ENCODE results near the gene ZBTB4. TPM values are rescaled to one million over a fixed set of nuclear protein-coding genes. Genes with fewer than 3 reads are reported as not detected.

The ZBTB4 gene
- total and polyA plus RNA-seq, 9 of the 15 experiments (the other 6 are each of a cell fraction or from before 2014, with no cell fraction given) = 0.92 to 6.9 (median 3.3) TPM

DNA sequence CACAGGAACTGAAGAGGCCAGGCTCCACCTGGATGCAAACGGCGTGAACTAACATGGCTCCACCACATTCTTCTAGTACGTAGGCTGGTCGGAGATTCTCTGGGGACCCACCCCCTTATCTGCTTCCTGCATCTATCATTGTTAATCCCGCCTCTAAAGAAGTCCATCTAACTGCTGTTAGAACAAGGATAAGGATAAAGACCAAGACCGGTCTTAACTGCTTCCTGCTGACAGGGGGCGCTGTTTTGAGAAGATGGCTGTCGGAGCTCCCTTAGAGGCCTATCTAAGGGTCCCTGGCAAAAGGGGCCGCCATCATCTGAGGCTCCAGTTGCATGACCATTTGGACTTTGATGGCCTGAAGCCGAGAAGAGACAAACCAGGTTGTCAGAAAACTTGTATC is 43.6 kb upstream of the ZBTB4 start:
- ATAC-seq (peak; percentile 84), DNase-seq (ENCODE audit: extremely low read depth in 1 of 4, low spot score in 3 of 4) (peak; percentile 15 to 53 (median 41)), FAIRE-seq (peak; percentile 75)
- intact Hi-C loops (cut with micrococcal nuclease) = no loop called here
- Histone ChIP-seq H3K36me3 (ENCODE audit: control insufficient read depth, insufficient read depth, low read length) (no peaks in the 10 kb centered on the region), H3K27me3 (ENCODE audit: control insufficient read depth in 2 of 2, insufficient read depth in 2 of 2, low read length in 2 of 2) (no peaks in the 10 kb centered on the region), H3K9me1 (ENCODE audit: control insufficient read depth, insufficient read depth, low read length) (no peaks in the 10 kb centered on the region), H2AFZ (ENCODE audit: low read depth, low read length) (0 out of 2 replicates have a peak overlapping the region, but pooled peaks have one; percentile 28), H3K4me3 (no peak overlapping the region), H3K4me1 (replicated peaks in 1 of 2; ENCODE audit: control insufficient read depth in 2 of 2, insufficient read depth in 2 of 2, low read length in 2 of 2) (no peaks in the 10 kb centered on the region; a peak in 1 of 5 replicates), H3K4me2 (ENCODE audit: insufficient read depth, low read length) (no peak overlapping the region), H3K27ac (ENCODE audit: extremely low read depth, low read depth, low read length) (no peak overlapping the region), H3K9ac (ENCODE audit: insufficient read depth in 1 of 2, low read depth in 2 of 2, low read length in 2 of 2) (no peak overlapping the region), H4K20me1 (replicated peaks; ENCODE audit: control insufficient read depth, insufficient read depth, low read length) (no peaks in the 10 kb centered on the region), H3K79me2 (ENCODE audit: control insufficient read depth, insufficient read depth, low read length) (no peaks in the 10 kb centered on the region), H3K9me3 (replicated peaks; ENCODE audit: control insufficient read depth, insufficient read depth, low read depth, low read length) (no peaks in the 10 kb centered on the region)
- in situ Hi-C loops (cut with MboI) = no loop called here
- WGBS (ENCODE audit: insufficient coverage, low coverage, missing lambda C conversion rate) = 22% methylated on average over 9 of the region's 10 CpGs
- POLR2A ChIA-PET = interaction anchor here (0.5 to 0.8 kb wide), 3 partner anchors 9 to 37 kb away, joined by 3 read pairs; no protein-coding TSS in a partner anchor
- no TSS peak for BruUV-seq (replicated peaks)
- CTCF ChIA-PET (ENCODE audit: low intra/inter-chr PET ratio) = no interaction called here
- TF ChIP-seq ZC3H4 (CRISPR knock-in tag; IDR thresholded peaks at IDR 0.05; ENCODE audit: borderline replicate concordance) = no peak
- TF ChIP-seq RNF2 (IDR thresholded peaks at IDR 0.05) = no peak
- TF ChIP-seq CEBPB (tag; IDR thresholded peaks at IDR 0.05) = no peak
- no peak for TF ChIP-seq ZNF324 (CRISPR knock-in tag; IDR thresholded peaks at IDR 0.05)
- TF ChIP-seq ZNF121 (CRISPR knock-in tag; conservative IDR thresholded peaks at IDR 0.05) = no peak
- no peak for TF ChIP-seq POLR3G (IDR thresholded peaks at IDR 0.05; ENCODE audit: extremely low read depth, insufficient read length, insufficient replicate concordance)
- TF ChIP-seq ZC3H8 (IDR thresholded peaks at IDR 0.05) = no peak
- TF ChIP-seq, protein P1, sequence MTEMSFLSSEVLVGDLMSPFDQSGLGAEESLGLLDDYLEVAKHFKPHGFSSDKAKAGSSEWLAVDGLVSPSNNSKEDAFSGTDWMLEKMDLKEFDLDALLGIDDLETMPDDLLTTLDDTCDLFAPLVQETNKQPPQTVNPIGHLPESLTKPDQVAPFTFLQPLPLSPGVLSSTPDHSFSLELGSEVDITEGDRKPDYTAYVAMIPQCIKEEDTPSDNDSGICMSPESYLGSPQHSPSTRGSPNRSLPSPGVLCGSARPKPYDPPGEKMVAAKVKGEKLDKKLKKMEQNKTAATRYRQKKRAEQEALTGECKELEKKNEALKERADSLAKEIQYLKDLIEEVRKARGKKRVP (CRISPR knock-in tag; IDR thresholded peaks at IDR 0.05) = no peak
- TF ChIP-seq, protein P2, sequence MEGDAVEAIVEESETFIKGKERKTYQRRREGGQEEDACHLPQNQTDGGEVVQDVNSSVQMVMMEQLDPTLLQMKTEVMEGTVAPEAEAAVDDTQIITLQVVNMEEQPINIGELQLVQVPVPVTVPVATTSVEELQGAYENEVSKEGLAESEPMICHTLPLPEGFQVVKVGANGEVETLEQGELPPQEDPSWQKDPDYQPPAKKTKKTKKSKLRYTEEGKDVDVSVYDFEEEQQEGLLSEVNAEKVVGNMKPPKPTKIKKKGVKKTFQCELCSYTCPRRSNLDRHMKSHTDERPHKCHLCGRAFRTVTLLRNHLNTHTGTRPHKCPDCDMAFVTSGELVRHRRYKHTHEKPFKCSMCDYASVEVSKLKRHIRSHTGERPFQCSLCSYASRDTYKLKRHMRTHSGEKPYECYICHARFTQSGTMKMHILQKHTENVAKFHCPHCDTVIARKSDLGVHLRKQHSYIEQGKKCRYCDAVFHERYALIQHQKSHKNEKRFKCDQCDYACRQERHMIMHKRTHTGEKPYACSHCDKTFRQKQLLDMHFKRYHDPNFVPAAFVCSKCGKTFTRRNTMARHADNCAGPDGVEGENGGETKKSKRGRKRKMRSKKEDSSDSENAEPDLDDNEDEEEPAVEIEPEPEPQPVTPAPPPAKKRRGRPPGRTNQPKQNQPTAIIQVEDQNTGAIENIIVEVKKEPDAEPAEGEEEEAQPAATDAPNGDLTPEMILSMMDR (IDR thresholded peaks at IDR 0.05 in 2 of 3, conservative IDR thresholded peaks at IDR 0.05 in 1 of 3; ENCODE audit: insufficient read depth in 2 of 3, low read depth in 1 of 3, low read length in 3 of 3) = peak; percentile 54 to 70 (median 57)
